NOMO-1 treated with DMSO at 0.1 percent for 48 hours (cell line): ENCODE results near the gene UNKL.
"Not testable (repeated sequence)": the region's sequence is repeated elsewhere in the genome, so short reads cannot be mapped to it uniquely, and the experiment has no call there.

Source experiments
- DNase-seq: peaks from one replicate; lab custom pipeline; 2025; ENCODE audit not compliant: unreplicated experiment; lab: John Stamatoyannopoulos, UW

The UNKL gene

DNA sequence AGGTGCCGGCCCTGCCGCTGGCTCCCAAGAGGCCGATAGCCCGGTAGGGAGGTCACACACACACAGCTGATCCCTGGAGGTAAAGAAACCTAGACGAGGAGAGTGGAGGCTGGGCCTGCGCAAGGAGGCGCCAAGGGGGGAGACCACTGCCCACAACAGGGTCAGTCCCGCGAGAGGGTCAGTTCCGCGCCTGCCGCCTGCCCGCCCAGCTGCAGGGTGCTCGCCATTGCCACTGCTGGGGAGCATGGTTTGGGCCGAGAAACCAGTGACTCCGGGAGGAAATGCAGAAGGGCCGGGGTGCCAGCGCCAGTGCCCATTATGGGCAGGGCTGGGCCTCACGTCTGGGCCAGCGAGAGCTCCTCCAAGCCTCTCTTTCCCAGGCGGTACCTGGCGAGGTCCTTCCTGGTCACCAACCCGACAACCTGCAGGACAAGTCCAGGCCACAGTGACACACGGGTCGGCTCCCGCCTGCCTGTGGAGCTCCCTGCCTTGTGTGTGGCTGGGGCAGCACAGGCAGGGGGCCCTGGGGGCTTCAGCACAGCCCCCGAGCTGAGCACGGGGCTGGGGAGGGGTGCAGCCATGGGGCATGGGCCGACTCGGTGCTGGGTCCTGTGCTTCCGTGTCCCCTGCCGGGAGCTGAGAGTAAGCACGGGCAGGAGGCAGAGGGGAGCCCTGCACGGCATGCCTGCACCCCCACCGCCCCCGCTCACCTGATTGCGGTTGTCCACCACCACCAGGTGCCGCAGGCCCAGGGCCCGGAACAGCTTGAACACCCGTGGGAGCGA lies 32.0 kb upstream of the UNKL start:
- no peak for DNase-seq

DNA sequence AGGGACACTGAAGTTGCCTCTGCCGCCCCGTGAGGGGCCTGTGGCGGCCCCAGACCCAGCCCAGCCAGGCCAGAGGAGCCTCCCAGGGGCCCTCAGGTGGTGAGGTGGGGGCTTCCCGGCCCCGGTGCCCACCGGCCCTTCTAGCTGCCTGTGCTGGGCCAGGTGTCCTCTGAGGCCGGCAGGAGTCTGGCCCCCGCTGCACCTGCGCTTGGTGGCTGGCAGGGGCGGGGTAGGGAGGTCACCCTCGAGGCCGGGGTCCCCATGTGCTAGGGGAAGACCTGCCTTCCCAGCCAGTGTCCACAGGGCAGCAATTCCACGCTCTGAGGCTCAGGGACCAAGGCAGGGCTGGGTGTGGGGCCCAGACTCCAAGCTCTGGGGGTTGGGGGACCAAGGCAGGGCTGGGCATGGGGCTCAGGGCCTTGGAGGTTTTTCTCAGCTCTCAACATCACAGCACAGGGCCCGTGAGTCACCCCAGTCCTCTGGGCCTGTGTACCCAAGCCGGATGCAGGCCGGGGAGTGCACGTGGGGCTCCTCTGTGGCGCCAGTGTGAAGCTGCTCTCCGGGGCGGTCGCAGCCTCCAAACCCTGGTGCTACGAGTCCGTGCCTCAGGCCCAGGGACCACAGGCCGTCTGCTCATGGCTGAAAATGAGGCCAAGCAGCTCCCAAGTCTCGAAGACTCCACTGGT lies 31.2 kb upstream of the UNKL start:
- DNase-seq, result no peak

- no peak for DNase-seq
Observed at GRCh38 chr16:1444730-1445517, 30.4 kb upstream of the UNKL start.

- DNase-seq, result no peak
Observed at GRCh38 chr16:1443980-1444729, 29.7 kb upstream of the UNKL start, which contains the start of gene CCDC154. Gene CCDC154 (minus strand): TSS chr16:1444556. CDS start chr16:1444322, 234 bp downstream.

DNA sequence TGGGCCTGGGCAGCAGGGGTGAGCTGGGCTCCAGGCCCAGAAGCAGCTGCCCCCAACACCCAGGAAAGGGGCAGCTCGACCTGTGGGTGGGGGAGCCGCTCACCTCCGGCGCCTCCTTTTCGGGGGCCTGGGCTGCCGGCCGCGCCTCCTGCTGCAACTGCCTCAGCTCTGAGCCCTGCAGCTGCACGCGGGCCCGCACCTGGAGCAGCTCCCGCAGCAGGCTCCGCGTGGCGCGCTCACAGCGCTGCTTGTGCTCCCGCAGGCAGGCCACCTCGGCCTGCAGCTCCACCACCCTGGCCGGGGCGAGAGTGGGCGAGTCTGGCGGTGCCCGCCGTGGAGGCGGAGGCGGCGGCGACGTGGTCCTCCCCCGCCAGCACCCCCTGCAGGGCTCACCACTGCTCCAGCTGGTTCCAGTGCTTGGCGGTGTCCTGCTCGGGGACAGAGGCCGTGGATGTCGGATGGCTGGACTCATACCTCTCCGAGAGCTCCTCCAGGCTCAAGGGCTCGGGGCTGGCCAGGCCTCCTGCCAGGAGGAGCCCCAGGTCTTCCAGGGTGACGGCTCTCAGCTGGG lies 29.0 kb upstream of the UNKL start:
- DNase-seq, result no peak

DNA sequence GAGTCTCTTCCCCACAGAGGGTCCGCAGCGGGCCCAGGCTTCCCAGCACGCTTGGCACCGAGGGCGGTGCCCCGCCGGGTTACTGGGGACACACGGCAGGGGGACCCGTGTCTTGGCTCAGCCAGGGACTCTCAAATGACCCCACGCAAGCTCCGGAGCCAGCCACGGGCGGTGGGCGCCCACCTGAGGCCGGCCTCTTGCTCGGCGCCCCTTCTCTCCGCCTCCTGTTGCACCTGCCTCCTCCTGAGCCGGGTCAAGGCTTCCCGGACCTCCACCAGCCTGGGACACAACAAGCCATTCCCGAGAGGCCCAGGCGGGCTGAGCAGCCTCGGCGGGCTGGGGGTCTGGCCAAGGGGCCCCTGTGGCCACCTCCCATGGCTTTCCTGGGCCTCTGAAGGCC lies 28.2 kb upstream of the UNKL start:
- no peak for DNase-seq

GRCh38 chr16:1441391-1441829 lies 26.9 kb upstream of the UNKL start:
- no peak for DNase-seq

DNA sequence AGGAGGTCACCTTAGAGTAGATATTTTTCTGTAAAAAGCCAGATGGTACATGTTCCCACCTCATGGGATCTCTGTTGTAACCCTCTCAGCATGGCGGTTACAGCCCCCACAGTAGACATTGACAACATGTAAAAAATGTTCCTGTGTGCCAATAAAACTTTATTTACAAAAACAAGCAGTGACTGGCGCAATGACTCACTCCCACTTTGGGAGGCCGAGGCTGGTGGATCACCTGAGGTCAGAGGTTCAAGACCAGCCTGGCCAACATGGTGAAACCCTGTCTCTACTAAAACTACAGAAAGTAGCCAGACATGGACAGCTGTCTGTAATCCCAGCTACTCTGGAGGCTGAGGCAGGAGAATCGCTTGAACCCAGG lies 25.2 kb upstream of the UNKL start:
- not testable (repeated sequence) for DNase-seq

DNA sequence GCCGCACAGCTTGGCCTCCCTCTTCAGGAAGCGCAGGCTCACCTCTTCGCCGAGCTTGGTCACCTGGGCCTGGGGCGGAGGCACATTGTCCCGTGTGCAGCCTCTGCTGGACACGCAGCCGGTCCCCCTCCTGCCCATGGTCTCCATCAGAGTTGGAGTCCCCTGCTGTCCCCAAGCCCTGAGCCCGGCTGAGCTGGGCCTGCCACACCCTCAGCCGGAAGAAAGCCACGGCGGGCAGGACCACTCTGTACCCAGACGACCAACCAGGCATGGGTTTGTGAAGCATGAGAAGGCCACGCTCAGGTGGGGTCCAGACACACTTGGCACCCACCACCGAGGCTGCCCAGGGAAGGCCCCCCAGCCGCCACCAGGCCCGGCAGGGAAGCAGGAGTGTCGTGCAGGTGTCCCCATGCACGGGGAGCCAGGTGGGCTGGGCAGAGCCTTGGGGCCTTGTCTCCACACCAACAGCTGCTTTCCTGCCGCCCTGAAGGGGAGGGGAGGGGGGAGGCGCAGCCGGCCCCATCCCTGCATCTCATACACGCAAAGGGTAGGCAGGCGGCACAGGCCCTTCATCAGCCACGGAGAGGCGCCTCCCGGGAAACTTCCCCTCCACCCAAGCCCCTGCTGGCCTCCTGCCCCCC lies 24.7 kb upstream of the UNKL start:
- no peak for DNase-seq

DNA sequence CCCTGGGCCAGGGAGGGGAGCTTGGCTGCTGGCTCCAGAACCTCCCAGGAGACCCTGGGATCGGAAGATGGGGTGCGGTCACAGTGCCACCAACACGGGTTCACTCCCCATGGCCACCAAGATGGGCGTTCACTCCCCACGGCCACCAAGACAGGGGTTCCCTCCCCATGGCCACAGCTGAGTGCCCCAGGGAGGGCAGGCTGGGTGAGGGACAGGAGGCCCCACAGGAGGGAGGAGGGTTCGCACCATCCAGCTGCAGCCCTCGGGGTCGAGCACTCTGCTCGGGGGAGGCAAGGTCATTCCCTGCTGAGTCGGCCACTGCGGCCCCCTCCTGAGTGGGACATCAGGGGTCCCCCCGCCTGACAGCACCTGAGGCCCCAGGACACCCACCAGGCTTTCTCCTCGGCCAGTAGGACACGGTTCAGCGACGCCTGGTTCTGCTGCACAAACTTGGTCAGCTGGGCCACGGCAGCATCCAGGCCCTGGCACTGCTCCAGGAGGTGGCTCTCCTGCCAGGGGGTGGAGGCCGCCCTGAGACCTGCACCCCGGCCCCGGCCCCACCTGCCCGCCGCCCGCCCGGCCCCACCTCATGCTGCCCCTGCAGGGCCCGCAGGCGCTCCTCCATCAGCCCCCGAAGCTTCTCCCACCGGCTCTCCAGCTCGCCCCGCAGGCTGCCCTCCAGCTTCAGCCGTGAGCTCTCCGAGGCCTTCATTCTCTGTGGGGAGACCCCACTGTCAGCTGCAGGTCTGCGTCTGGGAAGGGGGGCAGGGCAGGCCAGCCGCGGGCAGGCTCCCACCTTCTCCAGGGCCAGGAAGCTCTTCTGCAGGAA lies 23.9 kb upstream of the UNKL start:
- DNase-seq, result no peak

DNA sequence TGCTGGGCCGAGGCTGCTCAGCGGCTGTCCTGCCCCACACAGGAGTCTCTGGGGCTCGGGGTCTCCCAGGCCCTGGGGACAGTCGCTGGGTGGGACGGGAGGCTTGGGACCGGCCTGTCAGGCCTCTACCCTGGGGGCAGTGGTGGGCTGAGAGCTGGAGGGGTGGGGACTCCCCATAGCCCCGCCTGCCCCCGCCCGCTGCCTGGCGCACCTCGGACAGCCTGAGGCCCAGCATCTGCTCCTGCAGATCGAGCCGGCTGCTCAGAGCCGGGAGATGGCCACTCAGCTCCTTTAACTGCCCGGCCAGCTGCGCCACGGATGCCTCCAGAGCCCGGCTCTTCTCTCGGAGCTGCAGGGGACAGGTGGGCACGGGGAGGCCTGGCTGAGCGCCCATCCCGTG lies 23.1 kb upstream of the UNKL start:
- no peak for DNase-seq

DNA sequence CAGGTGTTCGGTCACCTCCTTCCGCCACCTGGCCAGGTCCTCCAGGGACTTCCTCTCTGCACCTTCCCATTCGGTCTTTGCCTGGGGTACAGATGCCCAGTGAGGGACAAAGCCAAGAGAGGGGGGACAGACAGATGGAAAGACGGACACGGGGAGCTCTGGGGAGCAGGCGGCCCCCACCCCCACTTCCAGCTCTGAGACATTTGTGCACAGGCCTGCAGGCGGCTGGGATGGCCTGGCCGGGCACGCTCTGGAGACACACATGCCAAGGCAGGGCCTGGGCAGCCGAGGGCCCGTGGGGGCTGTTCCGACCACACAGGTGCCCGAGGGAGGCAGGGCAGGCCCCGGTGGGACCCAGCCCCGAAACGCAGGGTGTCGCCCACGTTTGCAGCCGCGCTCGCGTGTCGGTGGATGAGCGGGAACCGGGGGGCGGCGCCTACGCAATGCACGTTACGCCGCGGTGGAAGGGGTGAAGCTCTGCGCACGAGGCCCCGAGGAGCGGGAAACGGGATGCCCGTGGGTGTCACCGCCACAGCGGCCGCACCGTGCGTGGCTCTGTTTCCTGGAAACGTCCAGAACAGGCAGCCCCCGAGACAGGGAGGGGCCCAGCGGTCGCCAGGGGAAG lies 22.3 kb upstream of the UNKL start:
- no peak for DNase-seq

DNA sequence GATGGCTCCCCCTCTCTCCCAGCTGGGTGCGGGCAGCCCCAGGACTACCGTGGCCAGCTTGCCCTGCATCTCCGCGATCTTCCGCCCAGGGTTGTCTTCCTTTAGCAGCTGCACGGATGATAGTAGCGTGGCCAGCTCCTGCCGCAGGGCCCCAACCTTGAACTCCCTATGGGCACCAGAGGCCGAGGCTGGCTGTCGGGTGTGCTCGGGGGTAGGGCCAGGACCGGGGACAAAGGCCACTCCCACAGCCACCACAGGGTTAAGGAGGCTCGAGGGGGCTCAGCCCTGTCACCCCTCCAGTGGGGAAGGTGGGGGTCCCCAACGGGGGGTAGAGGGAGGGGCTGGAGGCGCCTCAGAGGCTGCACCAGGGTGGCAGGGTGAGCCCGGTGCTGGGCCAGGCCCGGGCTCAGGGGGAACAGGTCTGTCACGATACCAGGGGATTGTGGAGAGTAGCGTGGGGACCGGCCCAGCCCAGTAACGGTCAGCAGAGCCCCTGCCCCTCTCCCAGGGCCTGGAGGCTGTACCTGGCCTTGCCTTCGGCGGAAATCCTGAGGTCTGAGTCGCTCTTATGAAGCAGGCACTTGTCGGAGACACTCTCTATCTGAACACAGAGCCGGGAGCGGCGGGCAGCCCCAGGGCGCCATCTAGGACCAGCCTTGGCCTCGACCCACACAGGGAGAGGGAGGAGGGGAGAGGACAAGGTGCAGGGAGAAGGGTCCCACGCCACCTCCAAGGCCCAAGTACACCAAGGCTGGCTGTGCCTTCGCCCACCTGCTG lies 21.6 kb upstream of the UNKL start:
- DNase-seq, result no peak

DNA sequence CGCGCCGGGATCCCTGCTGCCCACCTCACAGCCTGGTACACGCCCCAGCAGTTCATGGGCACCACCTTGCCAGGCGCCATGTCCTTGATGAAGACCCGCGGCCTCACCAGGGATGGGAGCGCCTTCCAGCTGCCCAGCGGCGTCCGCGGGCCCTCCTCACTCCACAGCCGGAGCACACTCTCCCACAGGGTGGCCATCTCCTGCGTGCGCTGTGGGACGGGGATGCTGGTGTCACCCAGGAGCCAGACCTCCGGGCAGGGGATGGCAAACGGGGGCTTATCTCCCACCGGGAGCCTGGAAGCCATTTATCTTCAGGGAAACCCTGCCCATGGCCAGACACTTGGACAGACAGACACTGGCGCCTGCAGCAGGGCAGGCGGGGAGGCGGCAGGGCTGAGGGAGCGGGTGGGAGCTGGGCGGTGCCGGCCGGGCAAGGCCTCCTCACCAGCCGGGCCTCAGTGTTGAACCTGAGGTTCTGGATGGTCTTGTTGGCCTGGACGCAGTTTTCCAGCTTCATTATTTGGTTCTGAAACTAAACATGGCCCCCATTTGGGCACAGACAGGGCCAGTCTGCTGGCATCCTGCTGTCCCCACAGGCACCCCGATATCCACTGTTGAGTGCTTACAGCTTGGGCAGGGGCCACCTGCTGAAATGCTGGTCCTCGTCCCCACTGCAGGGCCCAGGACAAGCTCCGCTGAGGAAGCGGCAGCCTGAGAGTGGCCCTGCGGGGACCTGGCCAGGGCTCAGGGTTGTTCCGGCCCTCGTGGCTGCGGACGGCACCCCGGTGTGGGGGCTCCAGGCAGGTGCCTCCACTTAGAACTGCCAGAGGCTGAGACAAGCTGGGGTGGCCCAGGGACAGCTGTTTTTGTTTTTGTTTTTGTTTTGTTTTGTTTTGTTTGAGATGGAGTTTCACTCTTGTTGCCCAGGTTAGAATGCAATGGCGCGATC lies 20.4 kb upstream of the UNKL start:
- no peak for DNase-seq

DNA sequence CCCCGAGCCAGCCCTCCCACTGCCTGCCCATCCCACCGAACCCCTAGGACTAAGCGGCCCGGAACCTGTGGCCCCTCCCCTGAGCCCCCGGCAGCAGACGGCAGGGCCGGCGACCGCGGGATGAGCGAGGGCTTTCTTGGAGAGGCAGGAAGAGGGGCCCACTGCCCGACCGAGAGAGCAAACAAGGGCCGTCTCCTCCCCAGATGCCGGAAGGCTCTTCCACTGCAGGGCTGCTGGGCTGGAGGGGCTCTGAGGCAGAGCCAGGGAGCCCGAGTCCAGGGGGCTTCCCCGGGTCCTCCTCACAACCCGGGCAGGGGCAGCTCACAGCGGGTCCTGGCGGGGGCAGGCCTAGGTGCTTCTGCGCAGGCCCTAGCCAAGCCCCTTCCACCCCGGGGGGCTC lies 19.3 kb upstream of the UNKL start:
- DNase-seq, result no peak

DNA sequence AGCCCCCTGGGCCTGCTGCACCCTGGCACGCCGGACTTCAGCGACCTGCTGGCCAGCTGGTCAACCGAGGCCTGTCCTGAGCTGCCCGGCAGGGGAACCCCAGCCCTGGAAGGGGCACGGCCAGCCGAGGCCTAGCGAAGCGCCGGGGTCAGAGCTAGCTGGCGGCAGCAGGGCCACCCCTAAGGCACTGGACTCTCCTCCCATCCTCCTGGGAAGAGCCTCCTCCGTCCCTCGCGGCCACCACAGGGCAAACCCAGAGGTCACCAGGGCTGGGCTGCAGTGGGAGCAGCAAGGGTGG lies 18.7 kb upstream of the UNKL start:
- DNase-seq, result no peak
